Measurements from ENCODE around the gene CGRRF1.
A peak's percentile ranks its signal among the peaks of the same experiment; 100 is the strongest.

Gene CGRRF1

GRCh38 chr14:54550514-54550913 lies 40.8 kb downstream of the CGRRF1 start:
- no peak for DNase-seq

- no peak for DNase-seq
These were observed 44.7 kb downstream of the CGRRF1 start for GRCh38 chr14:54554401-54554800.

- DNase-seq, result no peak
These were observed 45.9 kb downstream of the CGRRF1 start for GRCh38 chr14:54555651-54556050.

- DNase-seq, result no peak
These were observed 46.8 kb downstream of the CGRRF1 start for GRCh38 chr14:54556535-54556934.

- no peak for DNase-seq
These were observed 52.6 kb downstream of the CGRRF1 start for GRCh38 chr14:54562334-54562733.

- DNase-seq, result no peak
These were observed 54.6 kb downstream of the CGRRF1 start for GRCh38 chr14:54564071-54564867.

GRCh38 chr14:54564868-54565784 lies 55.4 kb downstream of the CGRRF1 start:
- DNase-seq, result peak; percentile 74

GRCh38 chr14:54565785-54566409 lies 56.2 kb downstream of the CGRRF1 start:
- peak; percentile 82 for DNase-seq

GRCh38 chr14:54566410-54567223 lies 56.9 kb downstream of the CGRRF1 start, which contains the start of gene SAMD4A:
Gene SAMD4A (plus strand): TSS chr14:54567128. CDS start chr14:54567917, 789 bp downstream.
- peak; percentile 74 for DNase-seq

GRCh38 chr14:54567224-54567638 lies 57.5 kb downstream of the CGRRF1 start:
- DNase-seq, result no peak

GRCh38 chr14:54567639-54568561 lies 58.2 kb downstream of the CGRRF1 start:
- DNase-seq, result peak; percentile 54

GRCh38 chr14:54568821-54569595 lies 59.3 kb downstream of the CGRRF1 start:
- no peak for DNase-seq

GRCh38 chr14:54570047-54570446 lies 60.3 kb downstream of the CGRRF1 start:
- DNase-seq, result no peak

- DNase-seq, result no peak
These were observed 61.1 kb downstream of the CGRRF1 start for GRCh38 chr14:54570631-54571415.

- no peak for DNase-seq
These were observed 62.6 kb downstream of the CGRRF1 start for GRCh38 chr14:54572316-54572715.

- DNase-seq, result no peak
These were observed 64.8 kb downstream of the CGRRF1 start for GRCh38 chr14:54574528-54574927.

GRCh38 chr14:54577494-54577893 lies 67.8 kb downstream of the CGRRF1 start:
- DNase-seq, result no peak

GRCh38 chr14:54577977-54578376 lies 68.3 kb downstream of the CGRRF1 start:
- DNase-seq, result no peak

GRCh38 chr14:54579621-54580020 lies 69.9 kb downstream of the CGRRF1 start:
- no peak for DNase-seq
